NCI-H748 treated with DMSO at 0.1 percent for 48 hours (cell line): ENCODE measurements around the gene RTN4RL1.
"Not testable (repeated sequence)": the region's sequence is repeated elsewhere in the genome, so short reads cannot be mapped to it uniquely, and the experiment has no call there.

Experiments
- DNase-seq: peaks from one replicate; lab custom pipeline; 2025; lab: John Stamatoyannopoulos, UW

The RTN4RL1 gene

GRCh38 chr17:2003525-2003924, 21.6 kb downstream of the RTN4RL1 start:
- no peak for DNase-seq

- no peak for DNase-seq
These were observed 22.3 kb downstream of the RTN4RL1 start for GRCh38 chr17:2002767-2003329.

GRCh38 chr17:1999557-2000251, 25.4 kb downstream of the RTN4RL1 start:
- DNase-seq: peak; percentile 23

GRCh38 chr17:1997927-1998742, 27.0 kb downstream of the RTN4RL1 start:
- peak; percentile 28 for DNase-seq

GRCh38 chr17:1997289-1997926, 27.7 kb downstream of the RTN4RL1 start:
- no peak for DNase-seq

GRCh38 chr17:1996800-1997288, 28.3 kb downstream of the RTN4RL1 start:
- no peak for DNase-seq

- DNase-seq: no peak
These were observed 29.0 kb downstream of the RTN4RL1 start for GRCh38 chr17:1995907-1996799.

- no peak for DNase-seq
These were observed 29.7 kb downstream of the RTN4RL1 start for GRCh38 chr17:1995321-1995892.

GRCh38 chr17:1994707-1995106, 30.4 kb downstream of the RTN4RL1 start:
- no peak for DNase-seq

- no peak for DNase-seq
These were observed 32.6 kb downstream of the RTN4RL1 start for GRCh38 chr17:1992541-1992940.

- DNase-seq: no peak
These were observed 36.0 kb downstream of the RTN4RL1 start for GRCh38 chr17:1989135-1989534.

- DNase-seq: no peak
These were observed 38.2 kb downstream of the RTN4RL1 start for GRCh38 chr17:1986783-1987451.

GRCh38 chr17:1985686-1986085, 39.4 kb downstream of the RTN4RL1 start:
- DNase-seq: no peak

GRCh38 chr17:1985093-1985492, 40.0 kb downstream of the RTN4RL1 start:
- DNase-seq: no peak

- not testable (repeated sequence) for DNase-seq
These were observed 42.3 kb downstream of the RTN4RL1 start for GRCh38 chr17:1982793-1983366.

GRCh38 chr17:1980665-1981250, 44.4 kb downstream of the RTN4RL1 start:
- DNase-seq: no peak

GRCh38 chr17:1979182-1979985, 45.8 kb downstream of the RTN4RL1 start:
- DNase-seq: no peak

GRCh38 chr17:1978396-1978949, 46.7 kb downstream of the RTN4RL1 start:
- DNase-seq: no peak
